Left ventricle myocardium inferior (tissue), 1 donor: ENCODE results near the gene MAP1LC3B. TPM values are rescaled to one million over a fixed set of nuclear protein-coding genes. Genes with fewer than 3 reads are reported as not detected.

ENCODE experiments used
- DNase-seq: peaks from one replicate; pipeline ENCODE4 v3.0.0-alpha.2; 2020
- H3K27ac ChIP-seq: fragments of 200-600 bp; replicated peaks from 2 replicates; pipeline ENCODE4 v1.8.0; 2021
- H3K27me3 ChIP-seq: fragments of 200-600 bp; 2 replicates; pipeline ENCODE4 v1.8.0; 2021; ENCODE audit warnings: low read depth
- H3K36me3 ChIP-seq: fragments of 200-600 bp; 2 replicates; pipeline ENCODE4 v1.8.0; 2021
- H3K4me1 ChIP-seq: fragments of 200-600 bp; 2 replicates; pipeline ENCODE4 v1.8.0; 2021
- H3K4me3 ChIP-seq: fragments of 200-600 bp; 2 replicates; pipeline ENCODE4 v1.8.0; 2021; ENCODE audit warnings: mild to moderate bottlenecking, moderate library complexity
- H3K9me3 ChIP-seq: fragments of 200-600 bp; replicated peaks from 2 replicates; pipeline ENCODE4 v1.8.0; 2021
- CTCF ChIP-seq: fragments of 200-600 bp; IDR thresholded peaks from 2 replicates; pipeline ENCODE4 v1.8.0; 2021; ENCODE audit warnings: antibody characterized with exemption, mild to moderate bottlenecking, borderline replicate concordance
- intact Hi-C: fragments of 100-400 bp; cut with micrococcal nuclease; formaldehyde crosslinking; loops from one replicate; pipeline ENCODE4 v1.11.0; 2022
- total RNA-seq: library from RNA; stranded (reverse); fragmentation: NEBNext Ultra II Directional; extraction: Animal tissue kit (Norgen Biotek cat#: 25700); gene quantifications from one replicate; pipeline ENCODE4 v1.2.1, GENCODE V29; 2021
- donor health status: DM: no; HTN: yes; CAD: no; lungs with severe emphysema.

MAP1LC3B gene
- total RNA-seq, 1 donor from 2014 or later: 131 TPM

- Histone ChIP-seq H3K9me3 (no peaks in the 10 kb centered on the region), H3K27ac (no peak overlapping the region), H3K4me3 (no peak overlapping the region), H3K27me3 (no peaks in the 10 kb centered on the region), H3K36me3 (peaks cover 19% of the 10 kb centered on the region), H3K4me1 (peaks cover 45% of the 10 kb centered on the region)
- no peak for DNase-seq
- TF ChIP-seq CTCF: no peak
- intact Hi-C loops: no loop called here
These were observed 42.1 kb downstream of the MAP1LC3B start for GRCh38 chr16:87434146-87434667.

GRCh38 chr16:87435372-87436224, 43.5 kb downstream of the MAP1LC3B start:
- H3K36me3 ChIP-seq: peaks cover 10% of the 10 kb centered on the region
- peak overlapping the region; percentile 46 for H3K4me3 ChIP-seq
- peaks cover 45% of the 10 kb centered on the region for H3K4me1 ChIP-seq
- H3K27me3 ChIP-seq: no peaks in the 10 kb centered on the region
- no peaks in the 10 kb centered on the region for H3K9me3 ChIP-seq
- peak overlapping the region; percentile 86 for H3K27ac ChIP-seq
- no peak for DNase-seq
- TF ChIP-seq CTCF: no peak
- intact Hi-C loops: no loop called here

GRCh38 chr16:87436225-87437172, 44.4 kb downstream of the MAP1LC3B start:
- DNase-seq: no peak

GRCh38 chr16:87437327-87437726, 45.2 kb downstream of the MAP1LC3B start:
- Histone ChIP-seq H3K27me3 (no peaks in the 10 kb centered on the region), H3K4me3 (no peak overlapping the region), H3K9me3 (no peaks in the 10 kb centered on the region), H3K4me1 (peaks cover 35% of the 10 kb centered on the region), H3K36me3 (peaks cover 3% of the 10 kb centered on the region), H3K27ac (peak overlapping the region; percentile 86)
- DNase-seq: no peak
- TF ChIP-seq CTCF: no peak
- intact Hi-C loops: no loop called here

More at GRCh38 chr16:87436225-87437172, 44.4 kb downstream of the MAP1LC3B start:
- H3K27ac ChIP-seq: peak overlapping the region; percentile 86
- no peaks in the 10 kb centered on the region for H3K9me3 ChIP-seq
- peaks cover 8% of the 10 kb centered on the region for H3K36me3 ChIP-seq
- no peak for TF ChIP-seq CTCF
- H3K4me1 ChIP-seq: peaks cover 43% of the 10 kb centered on the region
- peak overlapping the region; percentile 46 for H3K4me3 ChIP-seq
- intact Hi-C loops: no loop called here
- no peaks in the 10 kb centered on the region for H3K27me3 ChIP-seq

GRCh38 chr16:87437911-87438610, 45.9 kb downstream of the MAP1LC3B start:
- H3K27me3 ChIP-seq: no peaks in the 10 kb centered on the region
- DNase-seq: no peak
- intact Hi-C loops: no loop called here
- H3K4me3 ChIP-seq: no peak overlapping the region
- peaks cover 33% of the 10 kb centered on the region for H3K4me1 ChIP-seq
- no peak overlapping the region for H3K27ac ChIP-seq
- H3K9me3 ChIP-seq: no peaks in the 10 kb centered on the region
- no peak for TF ChIP-seq CTCF
- no peaks in the 10 kb centered on the region for H3K36me3 ChIP-seq
